K562 (cell line): ENCODE data around the gene SATB1.

Experiments
- BRD4 ChIP-seq: fragments of 200-600 bp; sonication (generic); IDR thresholded peaks from 2 replicates; pipeline ENCODE4 v1.6.1; 2017; ENCODE audit warnings: inconsistent platforms
- MAFK ChIP-seq: IDR thresholded peaks from 2 replicates; pipeline ENCODE4 v1.6.1; 2011; ENCODE audit warnings: low read length, improper control_type of control experiment
- NFE2L1 ChIP-seq: fragments of 450-650 bp; IDR thresholded peaks from 2 replicates; pipeline ENCODE4 v1.6.1; 2016; ENCODE audit warnings: missing genetic modification characterization, low read depth, mild to moderate bottlenecking, missing compliant biosample characterization, moderate library complexity, borderline replicate concordance
- SRSF1 ChIP-seq: fragments of 200-400 bp; formaldehyde crosslinking; IDR thresholded peaks from 2 replicates; pipeline ENCODE4 v1.6.1; 2017; ENCODE audit warnings: mild to moderate bottlenecking, low read depth, low read length, moderate library complexity
- TEAD4 ChIP-seq, 2 experiments: sonication (generic) in 1 of 2; formaldehyde crosslinking in 1 of 2; IDR thresholded peaks; 2 replicates each; pipeline versions ENCODE4 v1.6.1 to v1.8.0; 2012 to 2022; ENCODE audit warnings: borderline replicate concordance in 1 of 2, inconsistent platforms in 1 of 2, low read length in 1 of 2, mild to moderate bottlenecking in 1 of 2, missing genetic modification reagents in 1 of 2
- ZFP1 ChIP-seq: fragments of 450-650 bp; formaldehyde crosslinking; IDR thresholded peaks from 2 replicates; pipeline ENCODE4 v1.4.0; 2020; ENCODE audit warnings: mild to moderate bottlenecking, mixed read lengths
- TF ChIP-seq, protein P1 (sequence below): fragments of 450-650 bp; IDR thresholded peaks from 2 replicates; pipeline ENCODE4 v1.6.1; 2016; ENCODE audit warnings: missing biosample characterization, missing genetic modification characterization

- TF ChIP-seq MAFK (no peak), ZFP1 (CRISPR knock-in tag) (no peak), SRSF1 (no peak), TEAD4 (IDR thresholded peaks at IDR 0.05; ENCODE audit: low read length) (no peak), TEAD4 (CRISPR knock-in tag; IDR thresholded peaks at IDR 0.05; ENCODE audit: borderline replicate concordance) (no peak), NFE2L1 (tag) (no peak), BRD4 (no peak)
- TF ChIP-seq, protein P1, sequence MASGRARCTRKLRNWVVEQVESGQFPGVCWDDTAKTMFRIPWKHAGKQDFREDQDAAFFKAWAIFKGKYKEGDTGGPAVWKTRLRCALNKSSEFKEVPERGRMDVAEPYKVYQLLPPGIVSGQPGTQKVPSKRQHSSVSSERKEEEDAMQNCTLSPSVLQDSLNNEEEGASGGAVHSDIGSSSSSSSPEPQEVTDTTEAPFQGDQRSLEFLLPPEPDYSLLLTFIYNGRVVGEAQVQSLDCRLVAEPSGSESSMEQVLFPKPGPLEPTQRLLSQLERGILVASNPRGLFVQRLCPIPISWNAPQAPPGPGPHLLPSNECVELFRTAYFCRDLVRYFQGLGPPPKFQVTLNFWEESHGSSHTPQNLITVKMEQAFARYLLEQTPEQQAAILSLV, result no peak
Measured at GRCh38 chr3:18338827-18339514, 86.2 kb downstream of the SATB1 start.
